K562 (cell line): ENCODE results near the gene CDK4. TPM values are rescaled to one million over a fixed set of nuclear protein-coding genes. Genes with fewer than 3 reads are reported as not detected.
A peak's percentile ranks its signal among the peaks of the same experiment; 100 is the strongest.

Experiments
- CCNT2 ChIP-seq: IDR thresholded peaks from 2 replicates; pipeline ENCODE4 v1.6.1; 2011; ENCODE audit warnings: borderline replicate concordance, low read depth, mild to moderate bottlenecking, moderate library complexity, mixed read lengths, low read length; ENCODE audit not compliant: insufficient read length; ENCODE audit errors: extremely low read depth
- EP400 ChIP-seq: fragments of 450-650 bp; IDR thresholded peaks from 2 replicates; pipeline ENCODE4 v1.6.1; 2017; ENCODE audit warnings: antibody characterized with exemption, mild to moderate bottlenecking, moderate library complexity
- HLTF ChIP-seq: fragments of 450-650 bp; IDR thresholded peaks from 2 replicates; pipeline ENCODE4 v1.6.1; 2016
- HOMEZ ChIP-seq: fragments of 250-450 bp; sonication (Bioruptor Pico); IDR thresholded peaks from 2 replicates; pipeline ENCODE4 v1.4.0; 2020; ENCODE audit warnings: mild to moderate bottlenecking, moderate library complexity
- ID3 ChIP-seq, 2 experiments: fragments of 250-450 bp in 1 of 2; fragments of 450-650 bp in 1 of 2; sonication (Bioruptor Pico) in 1 of 2; IDR thresholded peaks; 2 replicates each; pipeline versions ENCODE4 v1.6.1 to v1.8.0; 2016 to 2021; ENCODE audit warnings: mild to moderate bottlenecking in 2 of 2, moderate library complexity in 2 of 2, missing compliant biosample characterization in 1 of 2, missing genetic modification characterization in 1 of 2
- NR2F6 ChIP-seq: fragments of 450-650 bp; formaldehyde crosslinking; IDR thresholded peaks from 2 replicates; pipeline ENCODE4 v1.4.0; 2020; ENCODE audit warnings: mild to moderate bottlenecking
- SAFB2 ChIP-seq: fragments of 200-400 bp; formaldehyde crosslinking; IDR thresholded peaks from 2 replicates; pipeline ENCODE4 v1.6.1; 2018; ENCODE audit warnings: borderline replicate concordance, low read length, low read depth, moderate library complexity; ENCODE audit not compliant: severe bottlenecking
- SMAD1 ChIP-seq: fragments of 150-350 bp; IDR thresholded peaks from 2 replicates; pipeline ENCODE4 v1.6.1; 2014; ENCODE audit warnings: low read length, low read depth; ENCODE audit not compliant: partially characterized antibody
- SOX6 ChIP-seq: fragments of 450-650 bp; IDR thresholded peaks from 2 replicates; pipeline ENCODE4 v1.6.1; 2014; ENCODE audit warnings: mild to moderate bottlenecking
- SP1 ChIP-seq: sonication (generic); formaldehyde crosslinking; IDR thresholded peaks from 2 replicates; pipeline ENCODE4 v1.8.1; 2022; ENCODE audit warnings: mild to moderate bottlenecking, missing genetic modification reagents
- SREBF2 ChIP-seq: sonication (generic); formaldehyde crosslinking; IDR thresholded peaks from 2 replicates; pipeline ENCODE4 v1.4.0; 2020; ENCODE audit warnings: mild to moderate bottlenecking, missing genetic modification reagents
- TAL1 ChIP-seq: fragments of 450-650 bp; IDR thresholded peaks from 2 replicates; pipeline ENCODE4 v1.6.1; 2016; ENCODE audit warnings: mild to moderate bottlenecking
- TEAD4 ChIP-seq, 2 experiments: sonication (generic) in 1 of 2; formaldehyde crosslinking in 1 of 2; IDR thresholded peaks; 2 replicates each; pipeline versions ENCODE4 v1.6.1 to v1.8.0; 2012 to 2022; ENCODE audit warnings: borderline replicate concordance in 1 of 2, inconsistent platforms in 1 of 2, low read length in 1 of 2, mild to moderate bottlenecking in 1 of 2, missing genetic modification reagents in 1 of 2
- ZBTB1 ChIP-seq: sonication (generic); formaldehyde crosslinking; IDR thresholded peaks from 2 replicates; pipeline ENCODE4 v1.8.1; 2023; ENCODE audit warnings: missing genetic modification reagents, low read depth, mild to moderate bottlenecking, borderline replicate concordance
- ZFP91 ChIP-seq: sonication (generic); formaldehyde crosslinking; IDR thresholded peaks from 2 replicates; pipeline ENCODE4 v1.8.0; 2022; ENCODE audit warnings: mild to moderate bottlenecking, missing genetic modification reagents
- ZMIZ1 ChIP-seq, 2 experiments: fragments of 150-350 bp in 1 of 2; IDR thresholded peaks; 2 replicates each; pipeline ENCODE4 v1.6.1; 2012 to 2016; ENCODE audit warnings: low read depth in 2 of 2, low read length in 2 of 2, mild to moderate bottlenecking in 1 of 2, moderate library complexity in 1 of 2
- ZNF75A ChIP-seq: fragments of 450-650 bp; formaldehyde crosslinking; IDR thresholded peaks from 2 replicates; pipeline ENCODE4 v1.4.0; 2020; ENCODE audit warnings: mild to moderate bottlenecking
- ZNF79 ChIP-seq: fragments of 250-450 bp; sonication (Bioruptor Pico); IDR thresholded peaks from 2 replicates; pipeline ENCODE4 v1.4.0; 2020; ENCODE audit warnings: low read depth, mild to moderate bottlenecking, moderate library complexity
- polyA plus RNA-seq, 8 experiments: library from polyadenylated mRNA; depleted of rRNA in 4 of 8; stranded (reverse) in 5 of 8; unstranded in 3 of 8; fragments of >200 nt; fragmentation: Nextera tagmentation in 2 of 8; fragmentation: Illumina TruSeq in 1 of 8; extraction: Ambion mirVana in 2 of 8; extraction: Trizol in 1 of 8; gene quantifications; 2 replicates each; pipeline versions ENCODE4 v1.2.1 to v1.2.3, GENCODE V29; 2011 to 2014; ENCODE audit warnings: inconsistent platforms in 1 of 8, missing spikeins in 1 of 8
- total RNA-seq, 7 experiments: library from RNA; depleted of rRNA in 6 of 7; stranded (reverse); fragments of >200 nt in 6 of 7; fragmentation: Illumina TruSeq in 2 of 7; extraction: Trizol in 2 of 7; gene quantifications; 2 replicates each; pipeline versions ENCODE4 v1.2.1 to v1.2.3, GENCODE V29; 2011 to 2021; ENCODE audit warnings: low replicate concordance in 1 of 7

Gene CDK4
- total and polyA plus RNA-seq, 9 of the 15 experiments (the other 6 are each of a cell fraction or from before 2014, with no cell fraction given) = 37.8 to 436 (median 238) TPM

GRCh38 chr12:57751788-57752667 lies at the start of gene CDK4 (continued):
- TF ChIP-seq ID3 (CRISPR knock-in tag; IDR thresholded peaks at IDR 0.05) (no peak), ID3 (tag; IDR thresholded peaks at IDR 0.05) (peak; percentile 77; the same call in 1 of the 2 replicates), CCNT2 (peak; percentile 90), NR2F6 (CRISPR knock-in tag) (0 out of 2 replicates have a peak, but pooled peaks have one; percentile 79), TEAD4 (IDR thresholded peaks at IDR 0.05; ENCODE audit: low read length) (no peak), TEAD4 (CRISPR knock-in tag; IDR thresholded peaks at IDR 0.05; ENCODE audit: borderline replicate concordance) (no peak), HOMEZ (CRISPR knock-in tag) (0 out of 2 replicates have a peak, but pooled peaks have one; percentile 7), SMAD1 (no peak), ZMIZ1 (IDR thresholded peaks at IDR 0.05; ENCODE audit: low read depth in 2 of 2, low read length in 2 of 2) (peak in 1 of 2 experiments; percentile 26; a peak in 1 of 4 replicates), ZFP91 (CRISPR knock-in tag) (no peak), ZNF79 (peak; percentile 60; the same call in 1 of the 2 replicates), ZNF75A (0 out of 2 replicates have a peak, but pooled peaks have one; percentile 49), SOX6 (peak; percentile 77), SREBF2 (CRISPR knock-in tag) (peak; percentile 62; the same call in 1 of the 2 replicates), SP1 (CRISPR knock-in tag) (peak; percentile 98), HLTF (no peak; the same call in 1 of the 2 replicates), SAFB2 (no peak), ZBTB1 (no peak; the same call in 1 of the 2 replicates), TAL1 (peak; percentile 24), EP400 (peak; percentile 99)
